ENCODE measurements around the gene PNPT1.
"Not testable (repeated sequence)": the region's sequence is repeated elsewhere in the genome, so short reads cannot be mapped to it uniquely, and the experiment has no call there.

The PNPT1 gene

DNA sequence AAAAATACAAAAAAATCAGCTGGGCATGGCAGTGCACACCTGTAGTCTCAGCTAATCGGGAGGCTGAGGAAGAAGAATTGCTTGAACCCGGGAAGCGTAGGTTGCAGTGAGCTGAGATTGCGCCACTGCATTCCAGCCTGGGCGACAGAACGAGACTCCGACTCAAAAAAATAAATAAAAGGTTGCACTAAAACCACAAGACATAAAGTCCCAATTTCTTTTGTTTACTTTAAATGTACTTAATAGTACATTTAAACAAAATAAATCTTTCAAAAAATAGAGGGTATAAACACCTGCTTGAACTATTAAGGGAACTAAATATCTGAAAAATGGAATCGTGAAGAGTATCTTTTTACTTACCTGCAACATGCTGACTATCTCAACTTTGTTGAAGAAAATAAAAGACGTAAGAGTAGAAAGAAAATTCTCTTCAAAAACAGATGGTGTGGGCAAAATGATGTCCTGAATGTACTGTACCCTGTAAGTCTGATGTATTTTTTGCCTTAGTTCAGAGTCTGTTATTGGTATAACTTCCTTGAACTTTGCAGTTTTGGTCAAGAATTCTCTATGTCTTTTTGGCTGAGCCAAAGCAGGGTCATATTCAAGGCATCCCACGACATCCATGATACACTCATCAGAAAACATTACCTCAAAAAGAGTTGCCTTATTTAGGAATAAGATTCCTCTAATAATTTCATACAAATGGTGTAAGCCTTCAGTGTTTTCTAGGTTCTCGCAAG, 95.4 kb downstream of the PNPT1 start:
- no peak for DNase-seq (ENCODE audit: low read depth, low spot score)
- in situ Hi-C loops (cut with HindIII; ENCODE audit: low sequenced_read_pairs): no loop called here
- no peak overlapping the region for H3K4me3 ChIP-seq (ENCODE audit: low read depth, low read length)
- TF ChIP-seq, protein P1, sequence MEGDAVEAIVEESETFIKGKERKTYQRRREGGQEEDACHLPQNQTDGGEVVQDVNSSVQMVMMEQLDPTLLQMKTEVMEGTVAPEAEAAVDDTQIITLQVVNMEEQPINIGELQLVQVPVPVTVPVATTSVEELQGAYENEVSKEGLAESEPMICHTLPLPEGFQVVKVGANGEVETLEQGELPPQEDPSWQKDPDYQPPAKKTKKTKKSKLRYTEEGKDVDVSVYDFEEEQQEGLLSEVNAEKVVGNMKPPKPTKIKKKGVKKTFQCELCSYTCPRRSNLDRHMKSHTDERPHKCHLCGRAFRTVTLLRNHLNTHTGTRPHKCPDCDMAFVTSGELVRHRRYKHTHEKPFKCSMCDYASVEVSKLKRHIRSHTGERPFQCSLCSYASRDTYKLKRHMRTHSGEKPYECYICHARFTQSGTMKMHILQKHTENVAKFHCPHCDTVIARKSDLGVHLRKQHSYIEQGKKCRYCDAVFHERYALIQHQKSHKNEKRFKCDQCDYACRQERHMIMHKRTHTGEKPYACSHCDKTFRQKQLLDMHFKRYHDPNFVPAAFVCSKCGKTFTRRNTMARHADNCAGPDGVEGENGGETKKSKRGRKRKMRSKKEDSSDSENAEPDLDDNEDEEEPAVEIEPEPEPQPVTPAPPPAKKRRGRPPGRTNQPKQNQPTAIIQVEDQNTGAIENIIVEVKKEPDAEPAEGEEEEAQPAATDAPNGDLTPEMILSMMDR (IDR thresholded peaks at IDR 0.05; ENCODE audit: low read depth, low read length): no peak

DNA sequence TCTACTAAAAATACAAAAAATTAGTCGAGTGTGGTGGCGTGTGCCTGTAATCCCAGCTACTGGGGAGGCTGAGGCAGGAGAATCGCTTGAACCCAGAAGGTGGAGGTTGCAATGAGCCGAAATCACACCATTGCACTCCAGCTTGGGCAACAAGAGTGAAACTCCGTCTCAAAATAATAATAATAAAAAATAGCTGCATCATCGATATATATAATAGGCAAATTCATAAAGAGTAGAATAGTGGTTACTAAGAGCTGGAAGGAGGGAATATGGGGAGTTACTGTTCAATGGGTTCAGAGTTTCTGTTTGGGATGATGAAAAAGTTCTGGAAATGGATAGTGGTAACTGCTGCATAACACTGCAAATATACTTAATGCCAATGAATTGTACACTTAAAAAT, 96.8 kb downstream of the PNPT1 start:
- DNase-seq (ENCODE audit: low read depth, low spot score); H3K4me3 ChIP-seq (ENCODE audit: low read depth, low read length); in situ Hi-C loops (cut with HindIII; ENCODE audit: low sequenced_read_pairs): not testable (repeated sequence)

DNA sequence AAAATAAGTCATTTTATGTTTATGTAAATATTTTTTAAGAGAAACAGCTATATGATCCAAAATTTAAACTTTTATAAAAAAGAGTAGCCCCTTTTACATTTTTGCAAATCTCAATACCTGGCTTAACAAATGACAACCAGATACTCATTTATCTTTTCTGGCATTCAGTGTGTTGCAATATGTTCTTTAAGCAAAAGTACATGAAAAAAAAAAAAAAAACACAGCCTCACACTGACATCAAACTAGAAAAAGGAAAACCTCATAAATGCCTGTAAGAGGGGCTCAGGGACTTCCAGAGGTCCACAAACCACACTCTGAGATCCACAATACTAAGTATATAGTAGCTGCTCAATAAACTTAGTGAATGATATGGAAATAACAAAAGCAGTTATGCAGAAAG, 98.1 kb downstream of the PNPT1 start:
- TF ChIP-seq, protein P1 (IDR thresholded peaks at IDR 0.05; ENCODE audit: low read depth, low read length): no peak
- in situ Hi-C loops (cut with HindIII; ENCODE audit: low sequenced_read_pairs): no loop called here
- H3K4me3 ChIP-seq (ENCODE audit: low read depth, low read length): no peak overlapping the region
- no peak for DNase-seq (ENCODE audit: low read depth, low spot score)

DNA sequence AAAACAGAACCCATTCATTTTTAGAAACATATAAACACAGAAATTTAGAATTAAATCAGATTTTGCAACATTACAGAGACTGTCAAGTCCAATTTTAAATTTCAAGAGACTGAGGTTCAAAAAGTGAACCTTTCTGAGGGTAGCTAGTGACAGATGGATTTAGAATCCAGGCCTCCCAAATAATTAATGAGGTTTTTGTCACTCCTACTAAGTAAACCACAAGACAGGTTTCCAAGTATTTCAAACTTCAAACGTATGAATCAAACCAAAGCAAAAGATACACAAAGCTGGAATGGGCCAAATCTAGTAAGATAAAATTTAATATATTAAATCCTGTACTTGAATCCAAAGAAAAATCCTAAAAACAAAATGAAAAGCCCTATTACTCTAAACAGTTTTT, 101.5 kb downstream of the PNPT1 start:
- no peak for DNase-seq (ENCODE audit: low read depth, low spot score)
- TF ChIP-seq, protein P1 (IDR thresholded peaks at IDR 0.05; ENCODE audit: low read depth, low read length): no peak
- in situ Hi-C loops (cut with HindIII; ENCODE audit: low sequenced_read_pairs): no loop called here
- no peak overlapping the region for H3K4me3 ChIP-seq (ENCODE audit: low read depth, low read length)

DNA sequence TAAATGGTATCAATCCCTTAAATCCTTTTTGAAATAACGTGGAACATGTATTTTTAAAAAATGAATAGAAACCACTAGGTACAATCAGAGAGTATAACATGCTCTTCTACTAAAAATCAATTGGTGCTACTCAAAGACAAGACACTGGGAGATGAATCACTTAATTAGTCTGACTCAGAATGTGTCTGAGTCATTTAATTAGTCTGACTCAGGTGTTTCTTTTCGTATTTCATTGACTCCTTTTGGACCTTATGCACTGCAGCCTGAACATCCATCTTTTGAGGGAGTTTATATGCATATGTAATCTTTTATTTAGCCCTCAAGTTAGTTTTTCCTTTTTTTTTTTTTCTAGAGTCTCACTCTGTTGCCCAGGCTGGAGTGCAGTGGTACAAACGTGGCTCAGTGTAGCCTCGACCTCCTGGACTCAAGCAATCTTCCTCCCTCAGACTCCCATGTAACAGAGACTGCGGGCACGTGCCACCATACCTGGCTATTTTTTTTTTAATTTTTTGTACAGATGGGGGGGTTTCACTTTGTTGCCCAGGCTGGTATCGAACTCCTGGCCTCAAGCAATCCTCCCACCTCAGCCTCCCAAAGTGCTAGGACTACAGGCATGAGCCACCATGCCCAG, 102.7 kb downstream of the PNPT1 start:
- no peak overlapping the region for H3K4me3 ChIP-seq (ENCODE audit: low read depth, low read length)
- TF ChIP-seq, protein P1 (IDR thresholded peaks at IDR 0.05; ENCODE audit: low read depth, low read length): no peak
- in situ Hi-C loops (cut with HindIII; ENCODE audit: low sequenced_read_pairs): no loop called here
- DNase-seq (ENCODE audit: low read depth, low spot score): peak; percentile 43

DNA sequence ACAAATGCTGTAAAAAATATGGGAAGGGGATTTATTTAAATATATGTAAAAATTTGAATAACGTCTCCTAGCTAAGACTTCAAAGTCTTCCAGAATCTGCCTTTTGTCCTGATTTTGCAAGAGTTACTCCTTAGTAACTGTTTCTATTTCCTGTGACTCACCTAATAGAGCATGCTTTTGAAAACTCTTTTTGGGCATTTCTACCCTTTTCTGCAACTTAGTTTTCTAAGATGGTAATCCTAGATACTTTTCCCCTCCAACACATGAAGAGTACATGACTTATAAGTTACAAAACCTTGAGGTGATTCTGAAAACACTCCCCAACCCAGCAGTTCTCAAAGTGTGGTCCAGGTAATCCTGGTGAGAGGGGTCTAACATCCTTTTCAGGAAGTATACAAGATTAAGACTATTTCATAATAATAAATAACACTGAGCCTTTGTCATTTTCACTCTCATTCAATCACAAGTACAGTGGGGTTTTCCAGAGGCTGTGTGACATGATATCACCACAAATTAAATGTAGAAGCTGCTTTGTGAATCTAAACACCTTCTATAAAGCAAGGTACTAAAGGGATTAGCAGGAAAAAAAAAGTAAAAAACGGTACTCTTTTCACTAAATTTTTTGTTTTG, 108.1 kb downstream of the PNPT1 start:
- in situ Hi-C loops (cut with HindIII; ENCODE audit: low sequenced_read_pairs): no loop called here
- no peak overlapping the region for H3K4me3 ChIP-seq (ENCODE audit: low read depth, low read length)

More for the DNA sequence above, 108.1 kb downstream of the PNPT1 start:
- DNase-seq (ENCODE audit: low read depth, low spot score): peak; percentile 77
- TF ChIP-seq, protein P1 (IDR thresholded peaks at IDR 0.05; ENCODE audit: low read depth, low read length): no peak
